H9 (cell line): ENCODE measurements around the gene SNX32. TPM values are rescaled to one million over a fixed set of nuclear protein-coding genes. Genes with fewer than 3 reads are reported as not detected.

Experiments used
- DNase-seq: peaks from one replicate; pipeline ENCODE4 v3.0.0-alpha.2; 2017
- H2AFZ ChIP-seq: one replicate; pipeline ENCODE4 v1.6.1; 2013; ENCODE audit warnings: mild to moderate bottlenecking, low read length, control low read depth, moderate library complexity
- H2AK5ac ChIP-seq: 2 replicates; pipeline ENCODE4 v1.6.1; 2013; ENCODE audit warnings: low read length, control low read depth, mixed read lengths; ENCODE audit not compliant: insufficient read length
- H2BK120ac ChIP-seq: one replicate; pipeline ENCODE4 v1.6.1; 2013; ENCODE audit warnings: low read depth, mild to moderate bottlenecking, low read length, control low read depth, inconsistent platforms; ENCODE audit not compliant: poor library complexity, severe bottlenecking
- H2BK12ac ChIP-seq: 2 replicates; pipeline ENCODE4 v1.6.1; 2013; ENCODE audit warnings: low read length, control low read depth, mixed read lengths, low read depth; ENCODE audit not compliant: insufficient read length
- H2BK15ac ChIP-seq: 2 replicates; pipeline ENCODE4 v1.6.1; 2013; ENCODE audit warnings: low read depth, low read length, control low read depth
- H2BK20ac ChIP-seq: one replicate; pipeline ENCODE4 v1.6.1; 2013; ENCODE audit warnings: low read depth, mild to moderate bottlenecking, low read length, control low read depth, inconsistent platforms; ENCODE audit not compliant: poor library complexity, severe bottlenecking
- H2BK5ac ChIP-seq: 2 replicates; pipeline ENCODE4 v1.6.1; 2013; ENCODE audit warnings: low read length, control low read depth, mixed read lengths; ENCODE audit not compliant: insufficient read length
- H3K14ac ChIP-seq: 2 replicates; pipeline ENCODE4 v1.6.1; 2013; ENCODE audit warnings: low read length, control low read depth; ENCODE audit not compliant: insufficient read depth
- H3K18ac ChIP-seq: 2 replicates; pipeline ENCODE4 v1.6.1; 2013; ENCODE audit warnings: low read depth, mild to moderate bottlenecking, mixed read lengths, low read length, control low read depth; ENCODE audit not compliant: insufficient read length
- H3K23ac ChIP-seq: 2 replicates; pipeline ENCODE4 v1.6.1; 2013; ENCODE audit warnings: low read length, control low read depth, mixed read lengths, low read depth; ENCODE audit not compliant: insufficient read length
- H3K23me2 ChIP-seq: 2 replicates; pipeline ENCODE4 v1.6.1; 2013; ENCODE audit warnings: low read depth, mild to moderate bottlenecking, mixed read lengths, low read length, control low read depth; ENCODE audit not compliant: insufficient read length, poor library complexity, severe bottlenecking
- H3K27ac ChIP-seq: 2 replicates; pipeline ENCODE4 v1.5.1; 2013; ENCODE audit warnings: low read length, control low read depth, mixed read lengths, low read depth; ENCODE audit not compliant: insufficient read length
- H3K27me3 ChIP-seq: 2 replicates; pipeline ENCODE4 v1.6.1; 2013; ENCODE audit warnings: low read length, control low read depth, inconsistent platforms; ENCODE audit not compliant: insufficient read depth
- H3K4ac ChIP-seq: 2 replicates; pipeline ENCODE4 v1.6.1; 2013; ENCODE audit warnings: low read depth, mild to moderate bottlenecking, control low read depth, inconsistent platforms, low read length, moderate library complexity
- H3K4me1 ChIP-seq: 2 replicates; pipeline ENCODE4 v1.6.1; 2013; ENCODE audit warnings: low read length, control low read depth, inconsistent platforms; ENCODE audit not compliant: insufficient read depth
- H3K4me2 ChIP-seq: 2 replicates; pipeline ENCODE4 v1.6.1; 2013; ENCODE audit warnings: low read length, control low read depth, mixed read lengths; ENCODE audit not compliant: insufficient read length, insufficient read depth
- H3K56ac ChIP-seq: 2 replicates; pipeline ENCODE4 v1.6.1; 2013; ENCODE audit warnings: low read depth, mild to moderate bottlenecking, mixed read lengths, low read length, control low read depth; ENCODE audit not compliant: insufficient read length
- H3K79me1 ChIP-seq: 2 replicates; pipeline ENCODE4 v1.6.1; 2013; ENCODE audit warnings: low read depth, mild to moderate bottlenecking, moderate library complexity, low read length, control low read depth, inconsistent platforms; ENCODE audit not compliant: insufficient read depth, poor library complexity, severe bottlenecking
- H3K79me2 ChIP-seq: 2 replicates; pipeline ENCODE4 v1.6.1; 2013; ENCODE audit warnings: low read length, control low read depth, inconsistent platforms; ENCODE audit not compliant: insufficient read depth
- H3K9ac ChIP-seq: 2 replicates; pipeline ENCODE4 v1.6.1; 2013; ENCODE audit warnings: low read length, control low read depth, mixed read lengths; ENCODE audit not compliant: insufficient read length; ENCODE audit errors: extremely low read depth
- H3K9me3 ChIP-seq: one replicate; pipeline ENCODE4 v1.6.1; 2013; ENCODE audit warnings: low read depth, low read length, inconsistent platforms; ENCODE audit not compliant: control insufficient read depth
- H3T11ph ChIP-seq: one replicate; pipeline ENCODE4 v1.6.1; 2013; ENCODE audit warnings: mild to moderate bottlenecking, low read length, control low read depth, inconsistent platforms
- H4K20me1 ChIP-seq: one replicate; pipeline ENCODE4 v1.6.1; 2013; ENCODE audit not compliant: control insufficient read depth, insufficient read length, insufficient read depth
- H4K5ac ChIP-seq: 2 replicates; pipeline ENCODE4 v1.6.1; 2013; ENCODE audit warnings: low read depth, mild to moderate bottlenecking, mixed read lengths, low read length, control low read depth; ENCODE audit not compliant: insufficient read length
- H4K8ac ChIP-seq: replicated peaks from 2 replicates; pipeline ENCODE4 v1.6.1; 2013; ENCODE audit warnings: low read length, control low read depth, mixed read lengths, low read depth; ENCODE audit not compliant: insufficient read length
- H4K91ac ChIP-seq: 2 replicates; pipeline ENCODE4 v1.6.1; 2013; ENCODE audit warnings: low read depth, mild to moderate bottlenecking, moderate library complexity, mixed read lengths, low read length, control low read depth; ENCODE audit not compliant: insufficient read length
- H3K27ac Mint-ChIP-seq, 3 experiments: 2 replicates in 2 of 3; 3 replicates in 1 of 3; pipeline ENCODE4 v1.8.0; 2020 to 2021; ENCODE audit warnings: mixed read lengths in 3 of 3, mild to moderate bottlenecking in 1 of 3, moderate library complexity in 1 of 3
- H3K27me3 Mint-ChIP-seq: 2 replicates; pipeline ENCODE4 v1.8.0; 2021; ENCODE audit warnings: low read depth, mild to moderate bottlenecking, moderate library complexity, mixed read lengths
- H3K36me3 Mint-ChIP-seq, 3 experiments: 2 replicates in 2 of 3; 3 replicates in 1 of 3; pipeline ENCODE4 v1.8.0; 2020 to 2021; ENCODE audit warnings: low read depth in 3 of 3, mixed read lengths in 3 of 3; ENCODE audit not compliant: insufficient read depth in 1 of 3
- H3K4me1 Mint-ChIP-seq, 2 experiments: 2 replicates each; pipeline ENCODE4 v1.8.0; 2020; ENCODE audit warnings: mixed read lengths in 2 of 2
- H3K4me3 Mint-ChIP-seq, 2 experiments: 2 replicates in 1 of 2; 3 replicates in 1 of 2; pipeline ENCODE4 v1.8.0; 2020 to 2021; ENCODE audit warnings: mild to moderate bottlenecking in 2 of 2, mixed read lengths in 2 of 2, moderate library complexity in 1 of 2
- H3K9me3 Mint-ChIP-seq, 2 experiments: 2 replicates in 1 of 2; 3 replicates in 1 of 2; pipeline ENCODE4 v1.8.0; 2020; ENCODE audit warnings: mild to moderate bottlenecking in 2 of 2, mixed read lengths in 2 of 2, moderate library complexity in 1 of 2
- CTCF ChIP-seq: fragments of 200-600 bp; sonication (generic); conservative IDR thresholded peaks from 3 replicates; pipeline ENCODE4 v1.8.0; 2021; ENCODE audit warnings: antibody characterized with exemption, mild to moderate bottlenecking
- WGBS: extraction: QIAGEN DNeasy Blood & Tissue Kit; methylation state at CpG from one replicate; pipeline ENCODE4 v1.1.7; 2013; ENCODE audit warnings: missing lambda C conversion rate, low lambda C conversion rate, mixed read lengths; ENCODE audit not compliant: insufficient read length; ENCODE audit errors: extremely low coverage; 5-methylcytosine and 5-hydroxymethylcytosine counted together
- total RNA-seq: library from RNA; stranded (reverse); gene quantifications from 2 replicates; pipeline ENCODE4 v1.2.1, GENCODE V29; 2021

Gene SNX32
- total RNA-seq, 1 experiment from 2014 or later, result 1.2 TPM

- H4K8ac ChIP-seq, result no peak overlapping the region
- peaks cover 35 to 58% (median 55%) of the 10 kb centered on the region in 3 experiments for H3K36me3 Mint-ChIP-seq
- DNase-seq, result peak; percentile 88
- H4K5ac ChIP-seq, result no peak overlapping the region
- no peaks in the 10 kb centered on the region for H4K20me1 ChIP-seq
- no peaks in the 10 kb centered on the region for H3K9me3 ChIP-seq
- no peak overlapping the region for H3K4me2 ChIP-seq
- H3K4me1 ChIP-seq, result peaks cover 5% of the 10 kb centered on the region; the same call in 1 of the 2 replicates
- no peak overlapping the region for H3K23ac ChIP-seq
- no peak overlapping the region for H3K27ac ChIP-seq
- no peak overlapping the region for H3K56ac ChIP-seq
- WGBS, result no CpG with 5 or more reads among the region's 9 CpGs
- no peak overlapping the region for H3K4ac ChIP-seq
- H3K27me3 Mint-ChIP-seq, result peaks cover 10% of the 10 kb centered on the region
- H3K23me2 ChIP-seq, result peaks cover 7% of the 10 kb centered on the region
- H3K27ac Mint-ChIP-seq, result no peak overlapping the region; a peak in 1 of 7 replicates
- 0 out of 5 replicates have a peak overlapping the region, but pooled peaks of 1 of the 2 experiments have one; percentile 21 for H3K4me3 Mint-ChIP-seq
- no peak overlapping the region for H3K9ac ChIP-seq
- H2BK15ac ChIP-seq, result no peak overlapping the region
- H3K27me3 ChIP-seq, result peaks cover 2% of the 10 kb centered on the region; the same call in 1 of the 2 replicates
- H3T11ph ChIP-seq, result no peak overlapping the region
- no peak overlapping the region for H2BK120ac ChIP-seq
- no peak overlapping the region for H2BK5ac ChIP-seq
- H3K14ac ChIP-seq, result no peak overlapping the region
- no peak overlapping the region for H2AFZ ChIP-seq
- H3K79me1 ChIP-seq, result no peaks in the 10 kb centered on the region
- no peaks in the 10 kb centered on the region for H3K79me2 ChIP-seq
- no peak overlapping the region for H2BK12ac ChIP-seq
- peaks cover 0 to 2% of the 10 kb centered on the region in 2 experiments; a peak in 1 of 5 replicates for H3K9me3 Mint-ChIP-seq
- no peak overlapping the region for H2AK5ac ChIP-seq
- TF ChIP-seq CTCF, result peak; percentile 99
- H2BK20ac ChIP-seq, result no peak overlapping the region
- H3K4me1 Mint-ChIP-seq, result peaks cover 18 to 32% of the 10 kb centered on the region in 2 experiments
- no peak overlapping the region for H3K18ac ChIP-seq
- H4K91ac ChIP-seq, result no peak overlapping the region
Measured at GRCh38 chr11:65884716-65885092, 50.9 kb downstream of the SNX32 start.
